Measurements from ENCODE around the gene RFPL4AL1.
"Not testable (repeated sequence)": the region's sequence is repeated elsewhere in the genome, so short reads cannot be mapped to it uniquely, and the experiment has no call there.

RFPL4AL1 gene

GRCh38 chr19:55768818-55769217, at the start of gene RFPL4AL1:
Gene RFPL4AL1, plus strand, starts transcription at chr19:55769118. Its CDS starts 2,687 bp downstream, at chr19:55771805.
- H3K36me3 ChIP-seq (ENCODE audit: insufficient read depth, low read length); H2AFZ ChIP-seq (ENCODE audit: low read depth, low read length); H3K4me3 ChIP-seq (ENCODE audit: low read depth in 1 of 2, low read length in 2 of 2); ATAC-seq (ENCODE audit: insufficient read depth, low read depth); H3K27ac ChIP-seq (ENCODE audit: low read length); H3K79me2 ChIP-seq (ENCODE audit: insufficient read depth, low read length); H3K4me1 ChIP-seq (ENCODE audit: insufficient read depth, low read length); H3K9me3 ChIP-seq (ENCODE audit: insufficient read depth, low read length, severe bottlenecking); H3K27me3 ChIP-seq (ENCODE audit: insufficient read depth, low read length, poor library complexity); H4K20me1 ChIP-seq (ENCODE audit: insufficient read depth, low read length); H3K4me2 ChIP-seq (ENCODE audit: insufficient read depth, low read length); H3K9ac ChIP-seq (ENCODE audit: low read depth, low read length); DNase-seq: not testable (repeated sequence)

DNA sequence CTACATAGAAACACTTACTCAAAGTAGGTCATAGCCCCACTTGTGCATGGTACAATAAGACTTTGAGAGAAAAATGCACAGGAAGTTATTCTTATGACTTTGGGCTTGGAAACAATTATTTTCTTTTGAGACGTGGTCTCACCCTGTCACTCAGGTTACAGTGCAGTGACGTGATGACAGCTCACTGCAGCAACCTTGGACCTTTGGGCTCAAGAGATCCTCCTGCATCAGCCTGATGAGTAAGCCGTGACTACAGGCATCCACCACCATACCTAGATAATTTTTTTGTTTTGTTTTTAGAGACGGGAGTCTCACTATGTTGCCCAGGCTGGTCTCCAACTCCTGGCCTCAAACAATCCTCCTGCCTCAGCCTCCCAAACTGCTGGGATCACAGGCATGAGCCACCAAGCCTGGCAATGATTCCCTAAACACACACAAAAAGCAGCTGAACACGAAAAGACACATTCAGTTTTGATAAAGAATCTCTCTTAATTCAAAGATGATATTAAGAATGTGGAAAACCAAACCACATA, 48.6 kb upstream of the RFPL4AL1 start:
- no peak for ATAC-seq (ENCODE audit: insufficient read depth, low read depth)
- Histone ChIP-seq H3K4me1 (ENCODE audit: insufficient read depth, low read length) (no peaks in the 10 kb centered on the region), H3K27me3 (ENCODE audit: insufficient read depth, low read length, poor library complexity) (peaks cover 4% of the 10 kb centered on the region), H4K20me1 (ENCODE audit: insufficient read depth, low read length) (no peaks in the 10 kb centered on the region), H3K4me3 (ENCODE audit: low read depth in 1 of 2, low read length in 2 of 2) (no peak overlapping the region), H2AFZ (ENCODE audit: low read depth, low read length) (no peak overlapping the region), H3K9me3 (ENCODE audit: insufficient read depth, low read length, severe bottlenecking) (peaks cover 11% of the 10 kb centered on the region), H3K27ac (ENCODE audit: low read length) (no peak overlapping the region), H3K9ac (ENCODE audit: low read depth, low read length) (no peak overlapping the region), H3K79me2 (ENCODE audit: insufficient read depth, low read length) (no peaks in the 10 kb centered on the region), H3K4me2 (ENCODE audit: insufficient read depth, low read length) (no peak overlapping the region), H3K36me3 (ENCODE audit: insufficient read depth, low read length) (no peaks in the 10 kb centered on the region)
- TF ChIP-seq EZH2 (IDR thresholded peaks at IDR 0.05; ENCODE audit: borderline replicate concordance, low read depth, low read length, severe bottlenecking) (no peak), CTCF (IDR thresholded peaks at IDR 0.05; ENCODE audit: borderline replicate concordance, extremely low read depth, low read length, poor library complexity, severe bottlenecking) (no peak)
- DNase-seq = no peak

GRCh38 chr19:55720801-55721200, 48.1 kb upstream of the RFPL4AL1 start:
- Histone ChIP-seq H3K4me2 (ENCODE audit: insufficient read depth, low read length) (no peak overlapping the region), H3K9me3 (ENCODE audit: insufficient read depth, low read length, severe bottlenecking) (peaks cover 11% of the 10 kb centered on the region), H4K20me1 (ENCODE audit: insufficient read depth, low read length) (no peaks in the 10 kb centered on the region), H2AFZ (ENCODE audit: low read depth, low read length) (no peak overlapping the region), H3K36me3 (ENCODE audit: insufficient read depth, low read length) (no peaks in the 10 kb centered on the region), H3K4me3 (ENCODE audit: low read depth in 1 of 2, low read length in 2 of 2) (no peak overlapping the region), H3K27ac (ENCODE audit: low read length) (no peak overlapping the region), H3K4me1 (ENCODE audit: insufficient read depth, low read length) (no peaks in the 10 kb centered on the region), H3K79me2 (ENCODE audit: insufficient read depth, low read length) (no peaks in the 10 kb centered on the region), H3K27me3 (ENCODE audit: insufficient read depth, low read length, poor library complexity) (peaks cover 4% of the 10 kb centered on the region), H3K9ac (ENCODE audit: low read depth, low read length) (no peak overlapping the region)
- DNase-seq = no peak
- no peak for TF ChIP-seq EZH2 (IDR thresholded peaks at IDR 0.05; ENCODE audit: borderline replicate concordance, low read depth, low read length, severe bottlenecking)
- no peak for TF ChIP-seq CTCF (IDR thresholded peaks at IDR 0.05; ENCODE audit: borderline replicate concordance, extremely low read depth, low read length, poor library complexity, severe bottlenecking)
- ATAC-seq (ENCODE audit: insufficient read depth, low read depth) = no peak

- H4K20me1 ChIP-seq (ENCODE audit: insufficient read depth, low read length) = no peaks in the 10 kb centered on the region
- no peak for DNase-seq
- no peaks in the 10 kb centered on the region for H3K36me3 ChIP-seq (ENCODE audit: insufficient read depth, low read length)
- H3K27me3 ChIP-seq (ENCODE audit: insufficient read depth, low read length, poor library complexity) = no peaks in the 10 kb centered on the region
- ATAC-seq (ENCODE audit: insufficient read depth, low read depth) = no peak
- peaks cover 11% of the 10 kb centered on the region for H3K9me3 ChIP-seq (ENCODE audit: insufficient read depth, low read length, severe bottlenecking)
- H3K27ac ChIP-seq (ENCODE audit: low read length) = no peak overlapping the region
- H3K9ac ChIP-seq (ENCODE audit: low read depth, low read length) = no peak overlapping the region
- no peaks in the 10 kb centered on the region for H3K79me2 ChIP-seq (ENCODE audit: insufficient read depth, low read length)
- no peak overlapping the region for H3K4me3 ChIP-seq (ENCODE audit: low read depth in 1 of 2, low read length in 2 of 2)
- no peak overlapping the region for H3K4me2 ChIP-seq (ENCODE audit: insufficient read depth, low read length)
- no peak overlapping the region for H2AFZ ChIP-seq (ENCODE audit: low read depth, low read length)
- no peaks in the 10 kb centered on the region for H3K4me1 ChIP-seq (ENCODE audit: insufficient read depth, low read length)
- TF ChIP-seq EZH2 (IDR thresholded peaks at IDR 0.05; ENCODE audit: borderline replicate concordance, low read depth, low read length, severe bottlenecking) (no peak), CTCF (IDR thresholded peaks at IDR 0.05; ENCODE audit: borderline replicate concordance, extremely low read depth, low read length, poor library complexity, severe bottlenecking) (no peak)
These were observed 45.4 kb upstream of the RFPL4AL1 start for GRCh38 chr19:55723491-55723890.

- not testable (repeated sequence) for H3K27me3 ChIP-seq (ENCODE audit: insufficient read depth, low read length, poor library complexity); H3K4me2 ChIP-seq (ENCODE audit: insufficient read depth, low read length); H3K36me3 ChIP-seq (ENCODE audit: insufficient read depth, low read length); H3K4me1 ChIP-seq (ENCODE audit: insufficient read depth, low read length); H3K9me3 ChIP-seq (ENCODE audit: insufficient read depth, low read length, severe bottlenecking); ATAC-seq (ENCODE audit: insufficient read depth, low read depth); H4K20me1 ChIP-seq (ENCODE audit: insufficient read depth, low read length); H3K4me3 ChIP-seq (ENCODE audit: low read depth in 1 of 2, low read length in 2 of 2); DNase-seq; H2AFZ ChIP-seq (ENCODE audit: low read depth, low read length); H3K9ac ChIP-seq (ENCODE audit: low read depth, low read length); H3K79me2 ChIP-seq (ENCODE audit: insufficient read depth, low read length); H3K27ac ChIP-seq (ENCODE audit: low read length)
These were observed 38.5 kb upstream of the RFPL4AL1 start for GRCh38 chr19:55730378-55730777.
